H1 (cell line): Measurements from ENCODE around the gene HOOK1. TPM values are rescaled to one million over a fixed set of nuclear protein-coding genes. Genes with fewer than 3 reads are reported as not detected.

Source experiments
- ASH2L ChIP-seq: fragments of 200-600, 300-600 bp; sonication (generic); IDR thresholded peaks from one replicate; pipeline ENCODE4 v1.7.1; 2017; ENCODE audit warnings: low read length
- BCL11A ChIP-seq, 2 experiments: IDR thresholded peaks; one replicate each; pipeline ENCODE4 v1.6.1; 2011; ENCODE audit warnings: low read depth in 2 of 2, low read length in 2 of 2, mild to moderate bottlenecking in 2 of 2
- CHD1 ChIP-seq: IDR thresholded peaks from 2 replicates; pipeline ENCODE4 v1.6.1; 2012; ENCODE audit warnings: low read depth, low read length, improper control_type of control experiment
- CTBP2 ChIP-seq: IDR thresholded peaks from 2 replicates; pipeline ENCODE4 v1.7.0; 2011; ENCODE audit warnings: borderline replicate concordance, mild to moderate bottlenecking, moderate library complexity, mixed read lengths, low read length; ENCODE audit not compliant: insufficient read depth, insufficient read length
- EP300 ChIP-seq, 2 experiments: IDR thresholded peaks; 1 replicate in 1 of 2; 2 replicates in 1 of 2; pipeline ENCODE4 v1.6.1; 2011 to 2012; ENCODE audit warnings: low read depth in 2 of 2, low read length in 2 of 2, mild to moderate bottlenecking in 2 of 2, borderline replicate concordance in 1 of 2, inconsistent platforms in 1 of 2, moderate library complexity in 1 of 2
- GABPA ChIP-seq: IDR thresholded peaks from 2 replicates; pipeline ENCODE4 v1.6.1; 2011; ENCODE audit warnings: mild to moderate bottlenecking, low read length, moderate library complexity, borderline replicate concordance; ENCODE audit not compliant: insufficient read depth
- HDAC2 ChIP-seq, 2 experiments: fragments of 300-600 bp in 1 of 2; sonication (generic) in 1 of 2; IDR thresholded peaks; 2 replicates each; pipeline ENCODE4 v1.6.1; 2011 to 2012; ENCODE audit warnings: low read depth in 2 of 2, low read length in 2 of 2, mild to moderate bottlenecking in 2 of 2, moderate library complexity in 2 of 2, borderline replicate concordance in 1 of 2, inconsistent platforms in 1 of 2
- JUN ChIP-seq: IDR thresholded peaks from 2 replicates; pipeline ENCODE4 v1.6.1; 2011; ENCODE audit warnings: low read depth, mild to moderate bottlenecking, improper control_type of control experiment, low read length
- KDM1A ChIP-seq: fragments of 200-600, 300-600 bp; sonication (generic); IDR thresholded peaks from 2 replicates; pipeline ENCODE4 v1.7.1; 2016; ENCODE audit warnings: mild to moderate bottlenecking, low read length, borderline replicate concordance
- KDM5A ChIP-seq: fragments of 200-600 bp; IDR thresholded peaks from 2 replicates; pipeline ENCODE4 v1.7.1; 2012; ENCODE audit warnings: mild to moderate bottlenecking, low read length, inconsistent platforms, mixed read lengths
- MAX ChIP-seq: IDR thresholded peaks from 2 replicates; pipeline ENCODE4 v1.6.1; 2012; ENCODE audit warnings: inconsistent platforms
- PHF8 ChIP-seq: fragments of 200-600 bp; sonication (generic); conservative IDR thresholded peaks from 2 replicates; pipeline ENCODE4 v1.7.1; 2012; ENCODE audit warnings: low read depth, mild to moderate bottlenecking, inconsistent platforms, low read length, moderate library complexity
- RBBP5 ChIP-seq: IDR thresholded peaks from 2 replicates; pipeline ENCODE4 v1.7.1; 2012; ENCODE audit warnings: low read depth, mild to moderate bottlenecking, inconsistent platforms, low read length, moderate library complexity, borderline replicate concordance
- SAP30 ChIP-seq: fragments of 300-600 bp; sonication (generic); IDR thresholded peaks from 2 replicates; pipeline ENCODE4 v1.7.1; 2012; ENCODE audit warnings: low read length, moderate library complexity, mild to moderate bottlenecking, inconsistent platforms; ENCODE audit not compliant: insufficient read depth, insufficient replicate concordance
- SIRT6 ChIP-seq: IDR thresholded peaks from one replicate; pipeline ENCODE4 v1.7.1; 2012; ENCODE audit warnings: low read length, inconsistent platforms
- SP1 ChIP-seq: IDR thresholded peaks from 2 replicates; pipeline ENCODE4 v1.6.1; 2011; ENCODE audit warnings: low read depth, low read length
- SRF ChIP-seq: IDR thresholded peaks from 2 replicates; pipeline ENCODE4 v1.6.1; 2011; ENCODE audit warnings: mild to moderate bottlenecking, low read depth, low read length, moderate library complexity
- TAF7 ChIP-seq: optimal IDR thresholded peaks from 2 replicates; pipeline ENCODE3; 2011; ENCODE audit warnings: low read depth, mild to moderate bottlenecking, inconsistent platforms, low read length, moderate library complexity, borderline replicate concordance
- USF2 ChIP-seq: IDR thresholded peaks from 2 replicates; pipeline ENCODE4 v1.6.1; 2011; ENCODE audit warnings: low read length, improper control_type of control experiment
- YY1 ChIP-seq: IDR thresholded peaks from 2 replicates; pipeline ENCODE4 v1.6.1; 2011; ENCODE audit warnings: low read depth, mild to moderate bottlenecking, low read length
- polyA plus RNA-seq, 7 experiments: library from polyadenylated mRNA; depleted of rRNA in 3 of 7; stranded (reverse) in 5 of 7; unstranded in 2 of 7; fragments of >200 nt in 5 of 7; fragments of 200-250 nt in 2 of 7; gene quantifications; 1 replicate in 5 of 7; 2 replicates in 1 of 7; 4 replicates in 1 of 7; pipeline versions ENCODE4 v1.2.1 to v1.2.3, GENCODE V29; 2011 to 2013; ENCODE audit warnings: missing spikeins in 2 of 7, mixed read lengths in 2 of 7
- total RNA-seq: library from RNA; stranded (reverse); fragmentation: NEBNext Ultra II Directional; extraction: Animal tissue kit (Norgen Biotek cat#: 25700); gene quantifications from 2 replicates; pipeline ENCODE4 v1.2.1, GENCODE V29; 2021

HOOK1 gene
- total and polyA plus RNA-seq, 2 of the 8 experiments (the other 6 are each of a cell fraction or from before 2014, with no cell fraction given): 5.6 to 34.5 TPM

- TF ChIP-seq CTBP2 (no peak), SAP30 (no peak), KDM1A (peak; percentile 84; the same call in 1 of the 2 replicates), KDM5A (no peak), USF2 (no peak), MAX (peak; percentile 81), ASH2L (no peak), PHF8 (peak; percentile 58), SRF (no peak), SP1 (peak; percentile 86), YY1 (no peak), JUN (no peak), HDAC2 (IDR thresholded peaks at IDR 0.05; ENCODE audit: borderline replicate concordance in 1 of 2, low read depth in 2 of 2, low read length in 2 of 2) (peak in 1 of 2 experiments; percentile 87; a peak in 1 of 4 replicates), BCL11A (IDR thresholded peaks at IDR 0.05; ENCODE audit: low read depth in 2 of 2, low read length in 2 of 2) (no peak), EP300 (IDR thresholded peaks at IDR 0.05; ENCODE audit: borderline replicate concordance in 1 of 2, low read depth in 2 of 2, low read length in 2 of 2) (no peak), CHD1 (no peak), TAF7 (no peak), GABPA (no peak), SIRT6 (no peak), RBBP5 (no peak)
Measured at GRCh38 chr1:59814180-59814900, 409 bp upstream of the HOOK1 start (continued).
